ENCODE data around the gene CFAP97D2.
"Not testable (repeated sequence)": the region's sequence is repeated elsewhere in the genome, so short reads cannot be mapped to it uniquely, and the experiment has no call there.

CFAP97D2 gene

GRCh38 chr13:114179087-114179658 lies at the start of gene CFAP97D2:
CFAP97D2 (plus strand) TSS chr13:114179257; CDS start chr13:114179331, 74 bp downstream.
- DNase-seq (ENCODE audit: low read depth in 2 of 2), result no peak

GRCh38 chr13:114129649-114130062 lies 49.4 kb upstream of the CFAP97D2 start:
- DNase-seq (ENCODE audit: low read depth in 2 of 2), result no peak

GRCh38 chr13:114130131-114130836 lies 48.8 kb upstream of the CFAP97D2 start:
- DNase-seq (ENCODE audit: low read depth in 2 of 2), result no peak

- DNase-seq (ENCODE audit: low read depth in 2 of 2), result peak; percentile 69 to 74
Observed at GRCh38 chr13:114130837-114131582, 48.0 kb upstream of the CFAP97D2 start.

GRCh38 chr13:114131583-114132418 lies 47.3 kb upstream of the CFAP97D2 start:
- DNase-seq (ENCODE audit: low read depth in 2 of 2), result no peak

DNA sequence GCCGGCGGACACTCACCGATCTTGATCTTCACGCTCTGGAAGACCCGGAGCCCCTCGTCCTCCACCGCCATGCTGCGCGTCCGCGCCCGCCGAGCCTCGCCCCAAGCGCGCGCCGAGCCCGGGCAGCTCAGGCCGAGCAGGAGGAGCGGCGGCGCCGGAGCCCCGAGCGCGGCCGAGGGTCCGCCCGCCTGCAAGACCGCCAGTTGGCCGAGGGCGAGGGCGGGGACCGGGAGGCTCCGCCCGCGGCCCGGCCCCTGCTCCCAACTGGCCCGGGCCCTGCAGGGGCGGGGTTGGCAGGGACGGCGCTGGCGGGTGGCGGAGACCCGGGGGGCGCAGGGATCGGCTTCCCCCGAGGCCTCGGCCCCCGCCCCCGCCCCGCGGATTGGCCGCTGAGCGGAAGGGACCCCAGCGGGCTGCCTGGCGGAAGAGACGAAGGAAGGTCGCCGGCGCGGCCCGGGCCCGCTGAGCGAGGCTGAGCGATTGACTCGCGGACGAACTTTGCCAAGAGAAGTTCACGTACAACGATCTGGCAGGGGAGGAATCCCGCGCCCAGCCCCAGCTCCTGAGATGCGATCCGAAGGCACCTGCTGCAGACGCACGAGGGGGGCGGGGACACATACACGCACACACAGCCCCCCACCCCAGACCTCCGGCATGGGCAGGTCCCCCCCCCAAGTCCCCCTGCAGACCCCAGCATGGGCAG lies 46.5 kb upstream of the CFAP97D2 start, which contains the start of gene RASA3:
TSS of gene RASA3 (minus strand) at position 205 of the 703 bp plus-strand sequence. CDS start at position 71, 134 bp downstream.
- DNase-seq (ENCODE audit: low read depth in 2 of 2), result peak in 1 of 2 experiments; percentile 65

GRCh38 chr13:114133126-114133525 lies 45.9 kb upstream of the CFAP97D2 start:
- DNase-seq (ENCODE audit: low read depth in 2 of 2), result not testable (repeated sequence)

DNA sequence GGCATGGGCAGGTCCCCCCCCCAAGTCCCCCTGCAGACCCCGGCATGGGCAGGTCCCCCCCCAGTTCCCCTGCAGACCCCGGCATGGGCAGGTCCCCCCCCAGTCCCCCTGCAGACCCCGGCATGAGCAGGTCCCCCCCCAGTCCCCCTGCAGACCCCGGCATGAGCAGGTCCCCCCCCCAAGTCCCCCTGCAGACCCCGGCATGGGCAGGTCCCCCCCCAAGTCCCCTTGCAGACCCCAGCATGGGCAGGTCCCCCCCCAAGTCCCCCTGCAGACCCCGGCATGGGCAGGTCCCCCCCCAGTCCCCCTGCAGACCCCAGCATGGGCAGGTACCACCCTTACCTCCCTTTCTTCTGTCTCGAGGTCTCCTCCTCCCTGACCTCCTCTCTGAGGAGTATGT lies 45.5 kb upstream of the CFAP97D2 start:
- DNase-seq (ENCODE audit: low read depth in 2 of 2), result not testable (repeated sequence)

DNA sequence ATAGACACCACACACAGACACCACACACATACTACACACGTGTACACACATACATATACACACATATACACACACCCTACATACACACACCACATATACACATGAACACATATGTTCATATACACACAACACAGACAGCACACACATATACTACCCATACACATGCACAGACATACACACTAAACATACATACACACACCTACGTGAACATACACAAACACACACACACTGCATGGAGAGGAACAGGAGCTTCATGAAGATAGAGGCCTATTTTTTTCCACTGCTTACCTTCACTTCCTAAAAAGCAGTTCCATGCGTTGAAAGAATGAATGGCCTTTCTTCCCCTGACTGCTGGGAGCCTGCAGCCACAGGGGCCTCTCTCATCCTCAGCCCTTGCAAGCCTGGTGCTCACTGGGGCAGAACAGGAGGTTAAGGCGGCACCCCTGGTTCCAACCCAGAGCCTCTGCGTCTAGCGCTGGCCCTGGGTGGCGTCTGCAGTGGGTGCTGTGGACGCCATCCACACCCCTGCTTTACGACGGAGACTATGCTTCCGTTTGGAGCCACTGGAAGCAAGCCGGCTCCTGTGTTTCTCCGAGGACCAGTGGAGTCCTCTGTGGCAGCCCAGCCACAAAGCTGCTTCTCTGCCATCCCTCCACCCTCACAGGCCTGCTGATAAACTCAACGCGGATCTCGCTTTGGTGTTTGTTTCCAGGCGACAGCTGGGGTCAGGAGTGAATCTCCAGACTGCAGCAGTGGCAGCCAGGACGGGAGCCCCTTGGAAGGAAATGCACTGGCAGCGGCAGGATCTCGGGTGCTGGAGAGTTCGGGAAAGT lies 44.7 kb upstream of the CFAP97D2 start:
- DNase-seq (ENCODE audit: low read depth in 2 of 2), result no peak

DNA sequence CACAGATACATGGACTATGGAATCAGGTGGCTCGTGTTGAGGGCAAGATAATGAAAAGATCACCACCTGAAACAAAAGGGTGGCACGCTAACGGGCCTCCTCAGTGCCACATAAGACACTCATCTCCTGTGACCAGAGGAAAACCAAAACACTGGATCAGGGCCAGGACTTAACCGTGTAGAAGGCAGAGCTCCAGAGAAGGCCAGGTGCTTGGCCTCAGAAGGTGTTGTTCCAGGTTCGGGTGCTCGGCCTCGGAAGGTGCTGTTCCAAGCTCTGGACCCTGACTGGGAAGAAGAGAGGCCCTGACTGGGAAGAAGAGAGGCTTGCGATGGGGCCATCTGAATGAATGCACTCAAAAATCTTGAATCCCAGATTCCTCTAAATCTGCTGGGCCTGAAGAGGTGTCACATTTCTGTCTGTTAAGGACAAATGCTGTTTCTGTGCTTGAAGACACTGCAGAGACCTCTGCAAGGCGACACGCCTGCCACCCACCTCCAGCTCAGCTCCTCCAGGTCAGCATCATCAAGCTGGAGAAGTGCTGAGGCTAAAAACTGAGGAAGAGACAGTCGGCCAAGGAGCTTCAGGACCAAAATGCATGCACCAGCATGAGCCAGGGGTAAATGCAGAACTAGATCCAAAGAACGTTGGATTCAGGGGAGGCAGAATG lies 44.0 kb upstream of the CFAP97D2 start:
- DNase-seq (ENCODE audit: low read depth in 2 of 2), result no peak

DNA sequence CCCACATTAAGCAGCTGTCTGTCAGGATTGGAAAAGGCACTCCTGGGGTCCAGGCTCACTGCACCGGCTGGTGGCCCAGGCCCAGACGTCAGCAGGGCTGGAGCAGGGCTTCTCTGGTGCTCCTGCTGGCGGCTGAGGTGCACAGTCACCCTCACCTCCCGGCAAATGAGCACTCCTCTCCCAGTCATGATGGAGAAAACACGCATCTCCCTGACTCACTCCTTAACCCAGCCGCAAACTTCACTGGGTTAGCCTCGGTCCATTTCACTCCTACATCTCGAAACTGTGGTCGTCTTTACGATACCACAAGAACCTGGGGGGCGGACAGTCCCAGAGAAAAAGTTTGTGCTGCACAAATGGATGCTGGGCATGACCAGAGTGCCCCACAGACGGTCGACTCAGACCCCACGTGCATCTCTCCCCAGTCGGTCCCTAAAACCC lies 43.3 kb upstream of the CFAP97D2 start:
- no peak for DNase-seq (ENCODE audit: low read depth in 2 of 2)

DNA sequence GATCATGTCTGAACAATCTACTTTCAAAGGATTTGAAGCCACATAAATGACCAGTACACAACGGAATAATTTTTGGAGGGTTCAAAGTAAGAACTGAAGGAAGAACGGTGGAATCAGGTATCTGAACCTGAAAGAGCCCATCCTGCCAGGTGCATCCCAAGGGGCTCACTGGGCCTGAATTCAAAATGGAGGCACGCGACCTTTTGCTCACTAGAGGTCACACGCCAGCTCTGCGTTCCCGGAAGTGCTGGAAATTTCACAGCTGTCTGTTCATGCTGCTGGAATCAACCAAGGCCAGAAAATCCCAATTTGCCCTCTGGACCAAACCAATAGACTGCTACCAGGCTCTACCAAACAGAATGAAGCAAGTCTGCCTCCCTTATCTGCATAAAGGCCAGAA lies 42.5 kb upstream of the CFAP97D2 start:
- DNase-seq (ENCODE audit: low read depth in 2 of 2), result no peak

DNA sequence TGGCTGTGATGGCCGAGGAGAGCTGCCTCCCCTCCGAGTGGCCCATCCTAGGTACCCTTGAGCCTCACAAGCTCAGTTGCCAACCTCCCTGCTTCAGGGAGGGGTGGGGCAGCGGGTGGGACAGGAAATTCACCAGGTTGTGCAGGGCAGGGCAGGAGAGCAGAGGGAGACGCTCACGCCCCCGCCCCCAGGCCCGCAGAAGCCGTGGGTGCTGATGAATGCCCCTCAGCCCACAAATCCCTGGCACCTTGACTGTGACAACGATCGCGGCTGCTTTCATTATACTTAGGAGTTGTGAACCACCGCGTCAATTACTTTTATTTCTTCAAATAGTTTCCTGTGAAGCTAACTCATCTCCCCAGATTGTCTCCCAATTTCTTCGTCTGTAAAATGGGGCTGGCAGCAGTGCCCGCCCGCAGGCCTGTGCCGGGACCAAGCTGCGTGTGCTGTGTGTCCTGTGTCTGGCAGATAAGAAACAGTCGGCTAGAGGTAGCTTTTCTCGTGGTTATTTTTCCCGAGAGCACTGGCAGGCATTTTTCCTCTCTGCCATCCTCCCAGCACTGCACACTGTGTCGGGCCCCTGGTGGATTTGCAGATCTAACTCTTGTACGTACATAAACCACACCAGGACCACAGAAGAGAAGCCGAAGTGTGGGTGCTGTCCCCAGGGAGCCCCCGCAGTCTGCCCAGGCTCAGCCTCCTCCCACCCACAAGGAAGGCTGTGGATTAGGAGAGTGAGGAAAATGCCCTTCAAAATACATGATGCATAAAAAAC lies 38.7 kb upstream of the CFAP97D2 start:
- no peak for DNase-seq (ENCODE audit: low read depth in 2 of 2)

GRCh38 chr13:114140906-114141250 lies 38.2 kb upstream of the CFAP97D2 start:
- DNase-seq (ENCODE audit: low read depth in 2 of 2), result no peak

DNA sequence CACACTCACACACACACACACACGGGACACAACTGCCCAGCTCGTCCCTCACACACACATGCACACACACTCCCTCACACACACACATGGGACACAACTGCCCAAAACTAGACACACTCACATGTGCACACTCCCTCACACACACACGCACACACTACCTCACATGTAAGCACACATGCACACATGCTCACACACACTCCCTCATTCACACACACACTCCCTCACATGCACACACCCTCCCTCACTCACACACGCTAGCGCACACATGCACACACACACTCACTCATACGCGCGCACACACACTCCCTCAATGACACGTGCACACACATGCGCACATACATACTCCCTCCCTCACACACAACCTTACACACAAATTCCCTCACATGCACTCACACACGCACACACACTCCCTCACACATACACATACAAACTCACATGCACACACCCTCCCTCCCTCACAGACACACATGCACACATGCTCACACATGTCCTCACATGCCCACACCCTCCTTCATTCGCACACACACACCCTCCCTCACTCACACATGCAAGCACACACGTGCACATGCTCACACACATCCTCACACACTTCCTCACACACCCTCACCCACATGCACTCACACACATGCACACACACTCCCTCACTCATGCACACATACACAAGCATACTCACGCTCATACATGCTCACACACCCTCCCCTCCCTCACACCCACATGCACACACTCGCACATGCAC lies 37.6 kb upstream of the CFAP97D2 start:
- no peak for DNase-seq (ENCODE audit: low read depth in 2 of 2)

DNA sequence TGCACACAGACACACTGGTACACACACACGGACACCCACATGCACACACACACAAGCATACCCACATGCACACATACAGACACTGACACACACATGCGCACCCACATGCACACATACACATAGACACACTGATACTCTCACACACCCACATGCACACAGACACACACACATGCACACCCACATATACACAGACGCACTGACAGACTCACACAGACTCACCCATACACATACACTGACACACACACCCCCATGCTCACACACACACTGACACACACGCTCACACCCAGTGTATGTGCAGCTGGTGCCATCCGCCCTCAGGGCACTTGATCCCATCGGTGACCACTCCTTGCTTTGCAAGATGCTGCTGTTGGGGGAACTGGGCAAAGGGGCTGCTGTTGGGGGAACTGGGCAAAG lies 36.9 kb upstream of the CFAP97D2 start:
- no peak for DNase-seq (ENCODE audit: low read depth in 2 of 2)

- DNase-seq (ENCODE audit: low read depth in 2 of 2), result no peak
Observed at GRCh38 chr13:114142640-114143490, 36.2 kb upstream of the CFAP97D2 start.
